ENCODE measurements around the gene MTFP1.
"Not testable (repeated sequence)": the region's sequence is repeated elsewhere in the genome, so short reads cannot be mapped to it uniquely, and the experiment has no call there.

MTFP1 gene

DNA sequence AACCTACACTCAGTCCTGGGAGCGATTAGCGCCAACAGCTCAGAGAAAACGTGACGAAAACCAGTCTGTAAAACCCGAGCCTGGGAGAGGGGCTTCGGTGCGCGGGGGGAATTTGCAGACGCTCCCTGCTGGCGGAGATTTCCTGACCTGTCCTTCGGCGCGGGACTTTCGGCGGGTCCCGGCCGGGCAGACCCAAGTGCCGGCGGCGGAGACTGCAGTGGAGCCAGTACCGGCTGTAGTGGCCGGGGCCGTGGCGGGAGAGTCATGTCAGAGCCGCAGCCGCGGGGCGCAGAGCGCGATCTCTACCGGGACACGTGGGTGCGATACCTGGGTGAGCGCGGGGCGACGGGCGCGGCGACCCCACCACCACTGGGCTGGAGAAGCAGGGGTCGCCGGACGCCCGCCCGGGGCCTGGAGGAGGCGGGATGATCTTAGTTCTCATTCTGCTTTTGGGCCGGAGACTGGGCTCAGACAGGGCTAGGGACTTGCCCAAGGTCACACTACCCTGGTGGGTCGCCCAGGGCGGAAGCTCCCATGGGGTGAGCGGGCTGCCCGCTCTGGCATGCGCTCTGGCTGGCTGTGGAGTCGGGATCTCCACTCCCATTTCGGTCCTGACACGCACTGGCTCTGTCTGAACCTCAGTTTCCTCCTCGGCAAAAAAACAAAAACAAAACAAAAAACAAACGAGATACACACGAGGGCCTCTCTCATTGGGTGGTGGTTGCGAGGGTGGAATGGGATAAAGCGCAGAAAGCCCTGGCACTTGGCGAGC lies at the start of gene MTFP1:
Gene MTFP1 (plus strand): TSS at position 153 of the 772 bp plus-strand sequence. CDS start 112 bp downstream, at position 265.
- DNase-seq (ENCODE audit: low read depth in 3 of 3, low spot score in 1 of 3): peak in 1 of 3 donors; percentile 37

DNA sequence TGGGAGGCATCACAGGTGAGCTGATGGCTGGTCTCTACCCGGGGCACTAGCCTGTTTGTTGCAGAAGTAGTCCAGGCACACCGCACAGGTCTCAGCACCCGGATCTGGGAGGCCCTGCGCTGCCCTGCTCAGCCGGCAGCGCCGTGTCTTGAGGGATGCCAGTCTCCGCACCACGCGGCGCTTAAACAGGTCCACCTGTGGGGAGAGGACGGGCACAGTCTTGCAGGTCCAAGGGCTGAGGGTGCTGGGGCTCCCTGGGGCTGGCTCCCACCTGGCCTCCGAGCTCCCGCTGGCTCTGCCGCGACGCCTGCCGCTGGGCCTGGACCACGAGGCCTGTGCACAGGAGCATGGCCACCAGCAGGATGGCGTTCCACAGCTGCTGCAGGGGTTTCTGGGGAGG lies 45.6 kb upstream of the MTFP1 start:
- no peak for DNase-seq (ENCODE audit: low read depth in 3 of 3, low spot score in 1 of 3)

GRCh38 chr22:30381264-30381663 lies 44.3 kb upstream of the MTFP1 start:
- DNase-seq (ENCODE audit: low read depth in 3 of 3, low spot score in 1 of 3): no peak

GRCh38 chr22:30382340-30382739 lies 43.2 kb upstream of the MTFP1 start:
- no peak for DNase-seq (ENCODE audit: low read depth in 3 of 3, low spot score in 1 of 3)

- DNase-seq (ENCODE audit: low read depth in 3 of 3, low spot score in 1 of 3): no peak
These were observed 42.5 kb upstream of the MTFP1 start for GRCh38 chr22:30383061-30383460.

DNA sequence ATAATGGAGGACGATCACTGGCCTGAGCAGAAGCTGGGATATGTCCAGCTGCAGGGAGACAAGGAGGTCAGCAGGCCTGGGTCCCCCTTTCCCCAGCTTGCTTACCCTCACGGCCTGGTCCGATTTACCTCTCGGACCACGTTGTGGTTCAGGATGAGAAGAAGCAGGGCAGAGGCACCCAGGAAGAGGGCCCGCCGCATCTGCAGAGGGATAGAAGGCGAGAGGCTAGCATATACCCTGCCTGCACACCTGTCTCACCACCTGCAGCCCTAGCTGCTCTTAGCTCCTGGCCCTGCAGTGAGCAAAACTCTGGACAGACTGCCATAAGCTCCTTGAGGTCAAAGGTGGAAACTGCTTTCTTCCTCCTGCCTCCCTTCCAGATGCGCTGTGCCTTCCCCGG lies 39.6 kb upstream of the MTFP1 start:
- DNase-seq (ENCODE audit: low read depth in 3 of 3, low spot score in 1 of 3): no peak

DNA sequence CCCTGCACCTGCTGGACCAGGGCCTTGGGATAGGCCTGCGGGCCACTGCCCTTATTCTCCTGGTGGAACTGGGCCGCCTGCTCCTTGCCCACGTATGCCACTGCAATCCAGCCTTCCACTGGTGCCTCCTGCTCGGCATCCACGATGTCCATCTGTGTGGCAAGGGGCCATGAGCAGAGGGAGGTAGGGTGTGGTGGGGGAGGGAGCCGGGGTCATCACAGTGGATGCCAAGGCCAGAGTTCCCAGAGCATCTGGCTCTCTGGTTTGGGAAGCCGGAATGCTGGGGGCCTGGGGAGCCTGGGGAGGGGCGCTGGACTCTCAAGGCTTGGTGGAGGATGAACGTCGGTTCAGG lies 39.0 kb upstream of the MTFP1 start:
- DNase-seq (ENCODE audit: low read depth in 3 of 3, low spot score in 1 of 3): no peak

DNA sequence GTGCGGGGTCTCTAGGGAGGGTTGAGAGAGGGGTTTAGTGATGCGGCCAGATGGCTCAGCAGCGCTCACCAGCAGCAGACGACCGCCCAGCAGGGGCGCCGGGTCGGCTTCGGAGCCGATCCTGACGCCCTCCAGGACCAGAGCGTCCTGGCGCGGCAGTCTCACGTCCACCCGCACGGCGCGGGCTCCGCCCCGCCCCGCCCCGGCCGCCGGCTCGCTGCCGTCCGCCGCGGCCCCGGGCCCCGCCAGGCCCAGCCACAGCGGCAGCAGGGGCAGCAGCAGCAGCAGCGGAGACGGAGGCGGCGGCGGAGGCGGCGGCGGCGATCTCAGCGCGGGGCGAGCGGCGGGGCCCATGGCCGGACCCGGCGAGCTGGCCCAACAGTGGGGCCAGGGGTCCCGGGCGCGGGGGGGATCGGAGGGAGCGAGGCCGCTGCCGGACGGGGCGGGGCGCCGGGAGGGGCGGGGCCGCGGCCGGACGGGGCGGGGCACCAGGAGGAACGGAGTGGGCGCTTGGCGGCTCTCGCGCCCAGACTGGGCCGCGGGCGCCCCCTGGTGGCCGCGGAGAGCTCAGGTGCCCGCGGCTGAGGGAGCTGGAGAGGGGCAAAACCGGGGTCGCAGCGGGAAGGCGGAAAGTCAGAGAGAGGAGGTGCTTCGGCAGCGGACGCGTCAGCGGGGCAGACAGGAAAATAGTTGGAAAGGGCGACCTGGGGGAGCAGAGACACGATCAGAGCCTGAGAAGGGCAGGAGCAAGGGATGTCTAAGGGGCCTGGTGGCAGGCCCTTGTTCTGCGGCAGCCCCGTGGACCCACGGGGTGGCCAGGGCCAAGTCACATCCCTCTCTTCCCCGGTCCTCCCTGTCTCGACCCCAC lies 38.4 kb upstream of the MTFP1 start, which contains the start of gene RNF215:
Gene RNF215 (minus strand): TSS at position 452 of the 868 bp plus-strand sequence. CDS start 98 bp downstream, at position 354.
- peak; percentile 39 to 74 (median 68) for DNase-seq (ENCODE audit: low read depth in 3 of 3, low spot score in 1 of 3)

DNA sequence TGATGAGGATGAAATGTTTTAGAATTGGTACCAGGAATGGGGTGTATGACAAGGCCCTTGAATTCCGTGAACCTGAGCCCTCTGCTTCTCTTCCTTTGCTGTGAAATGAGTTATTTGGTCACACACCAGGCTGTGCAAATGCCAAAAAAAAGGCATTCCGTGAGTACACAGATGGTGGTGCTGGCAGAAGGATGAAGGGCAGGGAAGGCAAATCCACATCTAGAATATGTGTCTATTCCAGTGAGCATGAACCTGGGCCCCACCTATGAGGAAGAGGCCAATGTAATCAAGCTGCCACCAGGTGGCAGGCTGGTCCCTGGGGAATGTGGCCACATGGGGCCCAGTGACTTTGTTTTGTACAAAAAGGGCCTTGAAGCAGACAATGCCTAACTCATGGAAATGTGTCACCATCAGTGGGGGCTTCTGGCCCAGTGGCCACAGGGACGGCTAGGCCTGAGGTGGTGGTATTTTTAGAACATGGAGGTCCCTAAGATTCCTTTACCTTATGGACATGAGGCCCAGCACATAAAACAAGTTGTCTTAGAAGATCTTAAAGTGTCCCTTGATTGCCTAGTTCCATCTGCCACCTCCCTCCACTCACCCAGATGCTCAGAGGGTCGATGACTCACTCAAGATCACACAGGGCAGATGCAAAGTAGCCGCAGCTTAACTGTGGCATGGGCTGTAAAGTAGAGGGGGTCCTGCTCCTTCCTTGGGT lies 34.4 kb upstream of the MTFP1 start:
- DNase-seq (ENCODE audit: low read depth in 3 of 3, low spot score in 1 of 3): peak; percentile 51 to 65 (median 56)

DNA sequence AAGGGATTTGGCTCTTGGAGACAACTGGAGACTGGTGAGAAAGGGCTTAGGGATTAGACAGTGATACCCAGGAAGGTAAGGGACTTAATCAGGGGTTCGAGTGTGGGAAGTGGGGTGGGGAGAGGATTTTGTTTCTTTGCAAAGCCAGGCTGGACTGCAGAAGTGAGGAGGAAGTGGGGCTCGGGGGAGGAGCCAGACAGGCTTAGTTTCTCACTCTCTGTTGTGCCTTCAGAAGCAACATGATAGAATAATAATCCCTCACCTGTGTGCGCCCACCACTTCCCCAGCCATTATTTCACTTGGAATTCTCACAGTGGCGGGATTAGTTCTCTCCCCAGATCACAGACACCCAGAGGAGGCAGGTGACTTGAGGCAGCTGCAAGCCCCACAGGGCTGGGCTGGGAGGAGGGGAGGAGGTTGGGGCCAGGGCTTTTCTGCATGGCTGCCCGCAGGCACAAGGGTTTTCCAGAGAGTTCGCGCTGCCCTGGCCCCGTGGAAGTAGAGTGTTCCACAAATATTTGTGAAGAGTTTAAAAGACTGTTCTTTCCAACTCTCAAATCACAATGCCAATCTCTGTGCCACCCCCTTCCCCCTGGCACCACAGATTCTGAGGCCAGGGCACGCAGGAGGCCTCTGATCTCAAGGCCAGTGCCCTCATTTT lies 32.8 kb upstream of the MTFP1 start:
- DNase-seq (ENCODE audit: low read depth in 3 of 3, low spot score in 1 of 3): no peak

DNA sequence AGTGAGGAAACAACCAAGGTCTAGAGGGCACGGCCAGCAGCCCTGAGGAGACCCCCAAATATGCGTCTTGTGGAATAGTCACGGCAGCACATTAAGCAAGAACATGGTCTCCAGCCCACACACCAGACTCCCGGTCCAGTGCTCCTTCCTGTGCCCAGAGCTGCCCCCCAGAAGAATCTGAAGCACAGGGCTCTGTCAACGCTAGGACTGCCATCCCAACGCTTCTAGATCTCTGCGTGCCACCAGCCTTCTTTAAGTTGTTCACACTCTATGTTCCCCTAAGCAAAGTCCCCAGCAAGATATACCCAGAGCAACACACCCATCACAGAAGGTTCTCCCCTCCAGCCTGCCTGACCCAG lies 32.3 kb upstream of the MTFP1 start:
- DNase-seq (ENCODE audit: low read depth in 3 of 3, low spot score in 1 of 3): no peak

- no peak for DNase-seq (ENCODE audit: low read depth in 3 of 3, low spot score in 1 of 3)
These were observed 31.7 kb upstream of the MTFP1 start for GRCh38 chr22:30393885-30394284.

- DNase-seq (ENCODE audit: low read depth in 3 of 3, low spot score in 1 of 3): peak; percentile 12 to 53 (median 24)
These were observed 28.5 kb upstream of the MTFP1 start, which contains the start of gene SEC14L2 for GRCh38 chr22:30396871-30397655. Gene SEC14L2 (plus strand): TSS chr22:30397018. CDS start chr22:30397117, 99 bp downstream.

DNA sequence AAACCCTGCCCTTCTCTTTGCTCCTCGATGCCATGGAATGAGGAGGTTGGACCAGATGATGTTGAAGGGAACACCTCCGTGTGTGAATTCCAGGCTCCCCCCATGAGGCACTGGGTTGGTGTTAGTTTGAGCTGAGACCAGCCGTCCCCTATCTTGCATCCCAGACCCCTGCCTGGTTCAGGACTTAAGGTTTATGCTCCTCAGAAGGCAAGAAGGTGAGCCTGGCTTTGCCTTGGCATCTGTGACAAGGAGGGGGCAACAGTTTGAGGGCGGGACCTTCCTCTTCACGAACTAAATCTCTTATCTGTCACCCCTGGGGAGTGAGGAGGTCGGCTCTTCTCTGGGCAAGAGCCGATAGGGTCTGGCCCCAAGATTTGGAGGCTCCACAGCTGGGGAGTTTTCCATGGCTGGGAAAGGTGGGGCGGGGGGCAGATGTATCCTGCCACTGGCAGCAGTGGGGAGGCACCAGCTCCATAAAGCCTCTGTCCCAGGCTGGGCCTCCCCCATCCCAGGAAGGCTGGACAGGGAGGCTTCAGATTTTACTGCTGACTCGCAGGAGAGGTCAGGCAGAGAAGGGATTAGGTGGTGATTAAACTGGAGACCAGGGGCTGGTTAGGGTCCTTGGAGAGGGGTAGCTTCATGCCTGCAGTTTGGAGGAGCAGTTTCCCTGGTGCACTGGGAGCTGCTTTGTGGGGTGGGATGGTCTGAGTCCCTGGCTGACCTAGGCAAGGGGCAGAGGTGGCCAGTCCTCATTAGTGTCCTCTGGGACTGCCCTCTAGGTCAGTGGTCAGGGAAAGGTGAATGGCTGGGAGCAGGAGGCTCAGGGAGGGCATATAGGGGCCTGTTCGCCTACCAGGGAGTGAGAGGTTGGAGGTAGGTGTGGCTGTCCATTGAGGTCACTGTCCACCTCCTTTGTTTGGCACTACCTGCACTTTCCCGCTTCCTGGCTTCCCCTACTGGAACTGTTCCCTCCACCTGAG lies 27.6 kb upstream of the MTFP1 start:
- no peak for DNase-seq (ENCODE audit: low read depth in 3 of 3, low spot score in 1 of 3)

DNA sequence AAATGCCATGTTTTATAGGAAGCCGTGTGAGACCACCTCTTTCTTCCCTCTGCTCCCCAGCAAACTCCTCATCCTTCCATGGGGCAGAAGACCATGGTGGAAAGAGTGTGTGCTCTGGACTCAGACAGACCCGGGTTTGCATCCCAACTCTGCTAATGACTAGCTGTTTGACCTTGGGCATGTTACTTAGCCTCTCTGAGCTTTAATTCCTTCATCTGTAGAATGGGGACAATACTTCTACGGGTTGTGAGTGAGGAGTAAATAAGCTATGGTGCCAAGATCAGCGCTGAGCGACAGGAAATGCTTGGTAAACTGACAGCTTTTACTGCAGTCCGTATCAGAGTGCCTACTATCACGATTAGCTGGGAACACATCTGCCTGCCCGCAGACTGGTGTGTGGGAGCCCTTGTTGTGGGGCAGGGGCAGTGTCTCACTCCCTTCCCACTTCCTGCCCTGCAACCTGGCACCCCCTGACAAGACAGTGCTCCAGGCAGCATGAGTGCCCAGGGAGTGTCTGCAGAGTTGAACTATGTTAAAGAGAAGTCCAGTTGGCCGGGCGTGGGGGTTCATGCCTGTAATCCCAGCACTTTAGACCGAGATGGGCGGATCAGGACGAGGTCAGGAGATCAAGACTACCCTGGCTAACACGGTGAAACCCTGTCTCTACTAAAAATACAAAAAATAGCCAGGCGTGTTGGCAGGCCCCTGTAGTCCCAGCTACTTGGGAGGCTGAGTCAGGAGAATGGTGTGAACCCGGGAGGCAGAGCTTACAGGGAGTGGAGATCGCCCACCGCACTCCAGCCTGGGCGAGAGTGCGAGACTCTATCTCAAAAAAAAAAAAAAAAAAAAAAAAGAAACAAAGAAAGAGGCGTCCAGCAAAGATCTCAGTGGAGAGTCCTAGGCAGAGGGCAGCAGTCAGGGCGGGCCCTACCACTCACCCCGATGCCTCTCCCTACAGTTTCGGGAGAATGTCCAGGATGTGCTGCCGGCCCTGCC lies 26.6 kb upstream of the MTFP1 start:
- no peak for DNase-seq (ENCODE audit: low read depth in 3 of 3, low spot score in 1 of 3)

GRCh38 chr22:30399718-30400117 lies 25.9 kb upstream of the MTFP1 start:
- DNase-seq (ENCODE audit: low read depth in 3 of 3, low spot score in 1 of 3): no peak

- DNase-seq (ENCODE audit: low read depth in 3 of 3, low spot score in 1 of 3): no peak
These were observed 25.4 kb upstream of the MTFP1 start for GRCh38 chr22:30400159-30400558.

DNA sequence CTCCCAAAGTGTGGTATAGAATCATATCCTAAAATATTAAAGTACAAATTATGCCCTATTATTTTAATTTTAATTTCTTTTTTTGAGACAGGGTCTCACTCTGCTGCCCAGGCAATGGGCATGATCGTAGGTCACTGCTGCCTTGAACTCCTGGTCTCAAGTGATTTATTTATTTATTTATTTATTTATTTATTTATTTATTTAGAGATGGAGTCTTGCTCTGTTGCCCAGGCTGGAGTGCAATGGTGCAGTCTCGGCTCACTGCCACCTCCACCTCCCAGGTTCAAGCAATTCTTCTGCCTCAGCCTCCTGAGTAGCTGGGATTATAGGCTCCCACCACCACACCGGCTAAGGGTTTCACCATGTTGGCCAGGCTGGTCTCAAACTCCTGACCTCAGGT lies 24.5 kb upstream of the MTFP1 start:
- not testable (repeated sequence) for DNase-seq (ENCODE audit: low read depth in 3 of 3, low spot score in 1 of 3)
